ENCODE measurements around the gene CAMK2N2.

DNA sequence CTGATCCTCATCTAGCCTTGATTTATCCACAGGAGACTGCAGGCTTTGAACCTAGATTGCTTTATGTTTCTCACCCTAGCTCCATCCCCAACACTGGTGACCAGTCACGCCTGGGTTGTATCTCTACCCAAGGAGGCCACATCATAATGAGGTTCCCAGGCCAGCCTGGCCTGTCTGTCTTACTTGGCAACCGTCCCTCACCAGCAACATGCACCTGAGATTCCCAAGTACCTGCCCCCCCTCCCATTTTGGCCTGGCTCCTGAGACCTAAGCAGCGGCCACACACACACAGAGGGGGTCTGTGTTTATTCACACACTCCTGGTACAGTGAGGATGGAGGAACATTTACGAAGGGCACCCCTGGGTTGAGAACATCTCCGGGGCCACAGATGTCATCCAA lies 2.4 kb downstream of the CAMK2N2 start:
- no peak for TF ChIP-seq HDAC1 (IDR thresholded peaks at IDR 0.05)
- TF ChIP-seq, protein P1, sequence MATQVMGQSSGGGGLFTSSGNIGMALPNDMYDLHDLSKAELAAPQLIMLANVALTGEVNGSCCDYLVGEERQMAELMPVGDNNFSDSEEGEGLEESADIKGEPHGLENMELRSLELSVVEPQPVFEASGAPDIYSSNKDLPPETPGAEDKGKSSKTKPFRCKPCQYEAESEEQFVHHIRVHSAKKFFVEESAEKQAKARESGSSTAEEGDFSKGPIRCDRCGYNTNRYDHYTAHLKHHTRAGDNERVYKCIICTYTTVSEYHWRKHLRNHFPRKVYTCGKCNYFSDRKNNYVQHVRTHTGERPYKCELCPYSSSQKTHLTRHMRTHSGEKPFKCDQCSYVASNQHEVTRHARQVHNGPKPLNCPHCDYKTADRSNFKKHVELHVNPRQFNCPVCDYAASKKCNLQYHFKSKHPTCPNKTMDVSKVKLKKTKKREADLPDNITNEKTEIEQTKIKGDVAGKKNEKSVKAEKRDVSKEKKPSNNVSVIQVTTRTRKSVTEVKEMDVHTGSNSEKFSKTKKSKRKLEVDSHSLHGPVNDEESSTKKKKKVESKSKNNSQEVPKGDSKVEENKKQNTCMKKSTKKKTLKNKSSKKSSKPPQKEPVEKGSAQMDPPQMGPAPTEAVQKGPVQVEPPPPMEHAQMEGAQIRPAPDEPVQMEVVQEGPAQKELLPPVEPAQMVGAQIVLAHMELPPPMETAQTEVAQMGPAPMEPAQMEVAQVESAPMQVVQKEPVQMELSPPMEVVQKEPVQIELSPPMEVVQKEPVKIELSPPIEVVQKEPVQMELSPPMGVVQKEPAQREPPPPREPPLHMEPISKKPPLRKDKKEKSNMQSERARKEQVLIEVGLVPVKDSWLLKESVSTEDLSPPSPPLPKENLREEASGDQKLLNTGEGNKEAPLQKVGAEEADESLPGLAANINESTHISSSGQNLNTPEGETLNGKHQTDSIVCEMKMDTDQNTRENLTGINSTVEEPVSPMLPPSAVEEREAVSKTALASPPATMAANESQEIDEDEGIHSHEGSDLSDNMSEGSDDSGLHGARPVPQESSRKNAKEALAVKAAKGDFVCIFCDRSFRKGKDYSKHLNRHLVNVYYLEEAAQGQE (IDR thresholded peaks at IDR 0.05; ENCODE audit: borderline replicate concordance), result no peak
- TF ChIP-seq, protein P1 (CRISPR knock-in tag; IDR thresholded peaks at IDR 0.05; ENCODE audit: low read depth), result no peak
- TF ChIP-seq KAT8 (IDR thresholded peaks at IDR 0.05; ENCODE audit: low read depth), result no peak

Measured in K562 (cell line).